ENCODE results near the gene DDRGK1.

The DDRGK1 gene

GRCh38 chr20:3204124-3204794 lies at the start of gene DDRGK1:
Gene DDRGK1 (minus strand): TSS chr20:3204682. CDS start chr20:3204627, 55 bp downstream.
- TF ChIP-seq GATA2 (IDR thresholded peaks at IDR 0.05; ENCODE audit: low read depth, low read length): no peak
- TF ChIP-seq GATA3 (IDR thresholded peaks at IDR 0.05; ENCODE audit: low read depth, low read length): no peak

GRCh38 chr20:3251806-3252205 lies 47.3 kb upstream of the DDRGK1 start:
- no peak for TF ChIP-seq GATA3 (IDR thresholded peaks at IDR 0.05; ENCODE audit: low read depth, low read length)

GRCh38 chr20:3250091-3250504 lies 45.6 kb upstream of the DDRGK1 start:
- no peak for TF ChIP-seq GATA2 (IDR thresholded peaks at IDR 0.05; ENCODE audit: low read depth, low read length)
- TF ChIP-seq GATA3 (IDR thresholded peaks at IDR 0.05; ENCODE audit: low read depth, low read length): no peak

- TF ChIP-seq GATA2 (IDR thresholded peaks at IDR 0.05; ENCODE audit: low read depth, low read length) (no peak), GATA3 (IDR thresholded peaks at IDR 0.05; ENCODE audit: low read depth, low read length) (no peak)
Measured at GRCh38 chr20:3248993-3249347, 44.5 kb upstream of the DDRGK1 start.

GRCh38 chr20:3248167-3248992 lies 43.9 kb upstream of the DDRGK1 start:
- TF ChIP-seq GATA3 (IDR thresholded peaks at IDR 0.05; ENCODE audit: low read depth, low read length): no peak
- TF ChIP-seq GATA2 (IDR thresholded peaks at IDR 0.05; ENCODE audit: low read depth, low read length): no peak

GRCh38 chr20:3247638-3248037 lies 43.2 kb upstream of the DDRGK1 start:
- TF ChIP-seq GATA3 (IDR thresholded peaks at IDR 0.05; ENCODE audit: low read depth, low read length) (no peak), GATA2 (IDR thresholded peaks at IDR 0.05; ENCODE audit: low read depth, low read length) (no peak)

- no peak for TF ChIP-seq GATA3 (IDR thresholded peaks at IDR 0.05; ENCODE audit: low read depth, low read length)
Measured at GRCh38 chr20:3246682-3247081, 42.2 kb upstream of the DDRGK1 start.

GRCh38 chr20:3245711-3246110 lies 41.2 kb upstream of the DDRGK1 start:
- TF ChIP-seq GATA2 (IDR thresholded peaks at IDR 0.05; ENCODE audit: low read depth, low read length): no peak
- TF ChIP-seq GATA3 (IDR thresholded peaks at IDR 0.05; ENCODE audit: low read depth, low read length): no peak

GRCh38 chr20:3245156-3245555 lies 40.7 kb upstream of the DDRGK1 start:
- TF ChIP-seq GATA3 (IDR thresholded peaks at IDR 0.05; ENCODE audit: low read depth, low read length) (no peak), GATA2 (IDR thresholded peaks at IDR 0.05; ENCODE audit: low read depth, low read length) (no peak)

- TF ChIP-seq GATA3 (IDR thresholded peaks at IDR 0.05; ENCODE audit: low read depth, low read length): no peak
- TF ChIP-seq GATA2 (IDR thresholded peaks at IDR 0.05; ENCODE audit: low read depth, low read length): no peak
Measured at GRCh38 chr20:3244613-3245012, 40.1 kb upstream of the DDRGK1 start.

- TF ChIP-seq GATA3 (IDR thresholded peaks at IDR 0.05; ENCODE audit: low read depth, low read length) (no peak), GATA2 (IDR thresholded peaks at IDR 0.05; ENCODE audit: low read depth, low read length) (no peak)
Measured at GRCh38 chr20:3243718-3244358, 39.4 kb upstream of the DDRGK1 start.

- no peak for TF ChIP-seq GATA3 (IDR thresholded peaks at IDR 0.05; ENCODE audit: low read depth, low read length)
- TF ChIP-seq GATA2 (IDR thresholded peaks at IDR 0.05; ENCODE audit: low read depth, low read length): no peak
Measured at GRCh38 chr20:3242172-3242692, 37.8 kb upstream of the DDRGK1 start.

GRCh38 chr20:3240776-3241363 lies 36.4 kb upstream of the DDRGK1 start:
- TF ChIP-seq GATA3 (IDR thresholded peaks at IDR 0.05; ENCODE audit: low read depth, low read length): no peak
- no peak for TF ChIP-seq GATA2 (IDR thresholded peaks at IDR 0.05; ENCODE audit: low read depth, low read length)
